Astrocyte of the cerebellum (primary cell): Measurements from ENCODE around the gene THSD4.
A peak's percentile ranks its signal among the peaks of the same experiment; 100 is the strongest.

ENCODE experiments used
- DNase-seq: peaks from one replicate; pipeline ENCODE4 v3.0.0-alpha.2; 2011; ENCODE audit warnings: low read depth
- H3K4me3 ChIP-seq: 2 replicates; pipeline ENCODE4 v1.5.1; 2011; ENCODE audit warnings: mild to moderate bottlenecking, low read depth, low read length, moderate library complexity
- CTCF ChIP-seq: IDR thresholded peaks from 2 replicates; pipeline ENCODE4 v1.5.1; 2012; ENCODE audit warnings: low read length, low read depth, moderate library complexity, mild to moderate bottlenecking; ENCODE audit errors: missing control alignments
- in situ Hi-C: cut with HindIII; loops from 2 replicates; pipeline ENCODE4 v1.10.0; 2017; ENCODE audit warnings: low sequenced_read_pairs

THSD4 gene

GRCh38 chr15:71116366-71116765 lies 1.1 kb downstream of the THSD4 start:
- TF ChIP-seq CTCF = no peak
- in situ Hi-C loops = loop anchor here (25.0 kb wide), 1 partner anchor 321 kb away; no protein-coding TSS in a partner anchor
- DNase-seq = no peak
- peak overlapping the region; percentile 66 for H3K4me3 ChIP-seq

- no peak for TF ChIP-seq CTCF
- in situ Hi-C loops = loop anchor here (25.0 kb wide), 1 partner anchor 320 kb away; no protein-coding TSS in a partner anchor
- no peak for DNase-seq
- no peak overlapping the region for H3K4me3 ChIP-seq
Measured at GRCh38 chr15:71116942-71117341, 1.7 kb downstream of the THSD4 start.

- in situ Hi-C loops = loop anchor here (25.0 kb wide), 1 partner anchor 319 kb away; no protein-coding TSS in a partner anchor
- TF ChIP-seq CTCF = no peak
- H3K4me3 ChIP-seq = no peak overlapping the region
- DNase-seq = no peak
Measured at GRCh38 chr15:71117714-71118305, 2.5 kb downstream of the THSD4 start.

- in situ Hi-C loops = loop anchor here (25.0 kb wide), 1 partner anchor 319 kb away; no protein-coding TSS in a partner anchor
- no peak for DNase-seq
- no peak for TF ChIP-seq CTCF
- no peak overlapping the region for H3K4me3 ChIP-seq
Measured at GRCh38 chr15:71118345-71118744, 3.1 kb downstream of the THSD4 start.

- no peak for TF ChIP-seq CTCF
- no peak for DNase-seq
- in situ Hi-C loops = loop anchor here (25.0 kb wide), 1 partner anchor 318 kb away; no protein-coding TSS in a partner anchor
- no peak overlapping the region for H3K4me3 ChIP-seq
Measured at GRCh38 chr15:71118881-71119632, 3.8 kb downstream of the THSD4 start.

GRCh38 chr15:71120428-71120944 lies 5.2 kb downstream of the THSD4 start:
- no peak for TF ChIP-seq CTCF
- no peak for DNase-seq
- no peak overlapping the region for H3K4me3 ChIP-seq
- in situ Hi-C loops = loop anchor here (25.0 kb wide), 1 partner anchor 317 kb away; no protein-coding TSS in a partner anchor
